ENCODE data around the gene KLHL36. TPM values are rescaled to one million over a fixed set of nuclear protein-coding genes. Genes with fewer than 3 reads are reported as not detected.

KLHL36 gene
- 76.6 and 92.3 TPM in 2 replicates for total RNA-seq (2014; rRNA removed; shearing (Covaris generic))

DNA sequence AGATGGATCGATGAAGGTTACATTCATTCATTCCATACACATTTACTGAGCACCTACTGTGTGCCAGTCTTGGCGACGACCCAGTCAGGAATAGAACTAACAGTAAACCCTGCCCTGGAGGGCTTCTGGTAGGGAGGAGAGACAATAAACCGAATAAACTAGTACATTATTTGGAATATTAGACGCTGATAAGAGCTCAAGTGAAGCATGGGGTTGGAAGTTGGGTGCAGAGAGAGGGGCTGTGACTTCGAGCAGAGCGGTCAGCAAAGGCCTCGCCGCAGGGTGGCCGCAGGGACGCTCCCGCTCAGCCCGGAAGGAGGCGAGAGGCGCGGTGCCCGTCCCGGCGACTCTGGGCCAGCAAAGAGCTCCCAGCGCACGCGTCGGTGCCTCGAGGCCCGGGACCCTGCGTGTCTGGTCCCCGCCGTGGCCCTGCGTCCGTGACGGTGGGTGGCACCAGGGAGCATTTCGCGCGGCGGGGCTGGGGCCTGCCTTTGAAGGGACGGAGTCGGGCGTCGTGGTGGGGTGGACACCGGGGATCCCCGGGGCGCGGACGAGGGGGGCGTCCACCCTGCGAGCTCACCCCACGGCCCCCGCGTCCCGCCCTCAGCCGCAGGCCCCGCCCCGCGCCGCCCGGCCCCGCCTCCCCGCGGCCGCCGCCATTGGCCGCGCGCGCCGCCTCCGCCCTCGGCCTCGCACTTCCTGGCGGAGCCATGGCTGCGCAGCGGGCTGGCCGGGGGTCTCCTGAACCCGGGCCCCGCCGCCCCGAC is at the start of gene KLHL36:
Gene KLHL36, plus strand, starts transcription at position 684 of the 767 bp plus-strand sequence. CDS start 2,357 bp downstream, outside the sequence.
- peak within 1 kb of the TSS; percentile 77 for H3K4me3 ChIP-seq (ENCODE audit: insufficient read depth, low read depth, low read length)
- DNase-seq: peak; percentile 97
- H3K36me3 ChIP-seq (replicated peaks; ENCODE audit: control insufficient read depth, insufficient read depth, low read length): peaks cover 2% of the 10 kb centered on the region; the same call in 1 of the 2 replicates
- peaks cover 5% of the 10 kb centered on the region for H3K27me3 ChIP-seq (ENCODE audit: control insufficient read depth, insufficient read depth, low read length)

DNA sequence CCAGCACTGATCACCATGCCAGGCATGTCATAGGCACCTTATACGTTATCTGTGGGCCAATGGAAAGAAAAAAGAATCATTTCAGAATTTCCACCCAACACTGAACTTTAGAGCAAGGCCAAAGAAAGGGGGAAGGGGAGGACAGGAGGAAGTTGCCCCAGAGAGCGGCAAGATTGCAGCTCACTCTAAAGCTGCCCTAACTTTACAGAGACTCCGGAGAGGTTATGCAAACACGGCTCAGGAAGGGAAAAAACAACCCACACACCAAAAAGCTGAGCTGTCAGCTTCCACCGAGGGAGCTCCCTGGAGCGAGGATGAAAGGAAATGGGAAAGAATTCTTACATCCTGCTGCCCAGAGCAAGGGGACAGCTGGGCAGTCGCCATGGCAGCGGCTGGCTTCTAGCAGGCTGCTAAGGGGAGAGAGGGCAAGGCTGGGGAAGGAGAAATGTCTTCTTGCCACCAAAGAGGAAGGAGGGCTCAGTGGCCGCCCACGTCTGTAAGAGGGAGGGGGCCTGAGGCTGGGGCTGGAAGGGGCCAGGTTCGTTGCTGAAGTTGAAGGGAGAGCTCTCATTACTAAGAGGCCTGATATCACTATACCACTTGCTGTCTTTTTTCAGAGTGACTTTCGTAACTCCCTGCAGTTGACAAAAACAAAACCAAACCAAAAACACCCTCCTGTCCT is 48.6 kb upstream of the KLHL36 start:
- peak; percentile 86 for DNase-seq
- no peak overlapping the region for H3K4me3 ChIP-seq (ENCODE audit: insufficient read depth, low read depth, low read length)

DNA sequence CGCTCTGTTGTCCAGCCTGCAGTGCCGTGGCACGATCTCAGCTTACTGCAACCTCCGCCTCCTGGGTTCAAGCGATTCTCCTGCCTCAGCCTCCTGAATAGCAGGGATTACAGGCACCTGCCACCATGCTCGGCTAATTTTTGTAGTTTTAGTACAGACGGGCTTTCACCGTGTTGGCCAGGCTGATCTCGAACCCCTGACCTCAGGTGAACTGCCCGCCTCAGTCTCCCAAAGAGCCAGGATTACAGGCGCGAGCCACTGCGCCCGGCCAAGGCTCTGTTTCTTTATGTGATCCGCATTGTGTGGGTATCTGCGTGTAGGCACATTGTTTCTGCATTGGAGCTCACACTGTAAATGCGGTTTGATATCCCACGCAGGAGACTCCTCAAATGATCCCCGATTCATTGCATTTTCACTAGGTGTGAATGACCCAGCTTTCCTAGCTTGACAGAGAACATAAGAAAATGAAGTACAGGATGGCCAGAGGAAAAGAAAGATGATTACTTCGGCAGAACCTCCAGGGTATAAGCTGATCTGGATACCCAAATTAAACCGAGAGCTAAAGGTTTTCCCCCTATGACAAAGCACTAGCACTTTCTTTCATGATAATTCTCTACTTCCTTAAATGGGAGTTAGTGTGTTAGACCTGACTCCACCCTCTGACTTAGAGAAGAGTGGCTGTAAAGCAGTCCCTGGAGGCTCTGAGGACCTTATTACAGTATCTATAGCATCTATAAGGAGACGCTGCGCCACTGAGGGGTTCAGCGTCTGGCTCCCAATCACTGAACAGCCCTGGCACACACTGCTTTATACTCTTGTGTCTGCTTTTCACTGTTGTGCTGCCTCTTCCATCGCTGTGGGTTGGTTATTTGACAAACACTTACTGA is 47.7 kb upstream of the KLHL36 start:
- no peak overlapping the region for H3K4me3 ChIP-seq (ENCODE audit: insufficient read depth, low read depth, low read length)
- H3K36me3 ChIP-seq (replicated peaks; ENCODE audit: control insufficient read depth, insufficient read depth, low read length): no peaks in the 10 kb centered on the region
- H3K27me3 ChIP-seq (ENCODE audit: control insufficient read depth, insufficient read depth, low read length): no peaks in the 10 kb centered on the region
- DNase-seq: no peak

More for the DNA sequence above, 48.6 kb upstream of the KLHL36 start:
- Histone ChIP-seq H3K36me3 (replicated peaks; ENCODE audit: control insufficient read depth, insufficient read depth, low read length) (no peaks in the 10 kb centered on the region; the same call in 1 of the 2 replicates), H3K27me3 (ENCODE audit: control insufficient read depth, insufficient read depth, low read length) (no peaks in the 10 kb centered on the region)

DNA sequence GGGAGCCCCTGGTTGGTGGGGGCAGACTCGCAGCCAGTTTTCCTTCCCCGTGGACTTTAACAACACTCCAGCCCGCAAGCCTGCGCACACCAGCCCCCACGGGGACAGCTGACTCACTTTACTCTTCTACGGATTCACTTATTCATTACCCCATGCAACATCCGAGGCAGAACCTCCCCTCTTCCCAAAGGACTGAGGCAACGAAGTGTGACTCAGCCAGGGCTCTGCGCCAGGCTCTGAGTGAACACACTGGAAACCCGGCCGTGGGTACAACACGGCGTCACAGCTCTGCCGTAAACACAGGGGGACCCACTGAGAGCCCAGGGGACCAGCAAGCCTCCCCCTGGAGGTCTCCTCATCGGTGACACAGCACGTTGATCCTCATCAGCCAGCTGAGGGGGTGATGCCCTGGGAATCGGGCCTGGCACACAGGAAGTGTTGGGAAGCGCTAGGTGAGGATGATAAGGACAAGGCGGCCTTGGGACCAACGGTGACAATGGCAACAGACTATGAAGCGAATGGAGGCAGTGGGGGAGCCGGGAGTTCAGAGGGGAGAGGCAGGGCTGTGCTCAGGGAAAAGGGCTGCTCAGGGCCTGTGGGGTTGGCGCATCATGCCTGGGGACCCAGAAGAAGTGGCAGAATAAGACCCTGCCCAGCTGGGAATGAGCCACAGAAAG is 45.0 kb upstream of the KLHL36 start:
- Histone ChIP-seq H3K4me3 (ENCODE audit: insufficient read depth, low read depth, low read length) (no peak overlapping the region), H3K36me3 (replicated peaks; ENCODE audit: control insufficient read depth, insufficient read depth, low read length) (no peaks in the 10 kb centered on the region; the same call in 1 of the 2 replicates), H3K27me3 (ENCODE audit: control insufficient read depth, insufficient read depth, low read length) (no peaks in the 10 kb centered on the region)
- no peak for DNase-seq

GRCh38 chr16:84603940-84604339 is 44.4 kb upstream of the KLHL36 start:
- Histone ChIP-seq H3K36me3 (replicated peaks; ENCODE audit: control insufficient read depth, insufficient read depth, low read length) (no peaks in the 10 kb centered on the region; the same call in 1 of the 2 replicates), H3K27me3 (ENCODE audit: control insufficient read depth, insufficient read depth, low read length) (no peaks in the 10 kb centered on the region), H3K4me3 (ENCODE audit: insufficient read depth, low read depth, low read length) (no peak overlapping the region)
- DNase-seq: peak; percentile 56

DNA sequence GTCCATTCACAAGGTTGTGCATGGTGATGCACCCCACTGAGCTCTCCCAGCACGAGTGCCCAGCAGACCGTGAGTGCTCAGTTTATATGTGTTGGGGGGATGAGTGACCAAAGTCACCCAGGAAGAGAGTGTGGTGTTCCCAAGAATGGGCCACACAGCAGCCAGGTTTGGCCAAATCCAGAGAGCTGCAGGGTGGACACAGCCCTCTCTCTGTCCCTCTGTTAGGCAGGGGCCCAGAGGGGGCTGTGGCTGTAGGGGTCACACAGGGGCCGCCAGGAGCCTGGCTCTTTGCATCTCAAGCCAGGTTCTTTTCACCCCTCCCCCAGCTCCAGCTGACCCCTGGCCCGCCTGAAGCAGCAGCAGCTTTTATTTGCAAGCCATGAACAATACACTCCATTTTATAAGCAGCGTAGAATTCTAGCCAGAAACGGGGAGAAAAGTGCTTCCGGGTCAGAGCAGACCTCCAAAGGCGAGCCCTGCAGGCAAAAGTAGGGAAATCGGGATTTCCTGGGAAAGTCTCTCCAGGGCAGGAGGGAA is 43.8 kb upstream of the KLHL36 start:
- Histone ChIP-seq H3K27me3 (ENCODE audit: control insufficient read depth, insufficient read depth, low read length) (no peaks in the 10 kb centered on the region), H3K4me3 (ENCODE audit: insufficient read depth, low read depth, low read length) (no peak overlapping the region), H3K36me3 (replicated peaks; ENCODE audit: control insufficient read depth, insufficient read depth, low read length) (no peaks in the 10 kb centered on the region; the same call in none of the 2 replicates)
- peak; percentile 68 for DNase-seq

GRCh38 chr16:84605339-84605848 is 42.9 kb upstream of the KLHL36 start:
- H3K27me3 ChIP-seq (ENCODE audit: control insufficient read depth, insufficient read depth, low read length): no peaks in the 10 kb centered on the region
- no peak for DNase-seq
- no peak overlapping the region for H3K4me3 ChIP-seq (ENCODE audit: insufficient read depth, low read depth, low read length)
- no peaks in the 10 kb centered on the region; the same call in none of the 2 replicates for H3K36me3 ChIP-seq (replicated peaks; ENCODE audit: control insufficient read depth, insufficient read depth, low read length)

- no peak for DNase-seq
- no peak overlapping the region for H3K4me3 ChIP-seq (ENCODE audit: insufficient read depth, low read depth, low read length)
- H3K27me3 ChIP-seq (ENCODE audit: control insufficient read depth, insufficient read depth, low read length): no peaks in the 10 kb centered on the region
- no peaks in the 10 kb centered on the region; the same call in none of the 2 replicates for H3K36me3 ChIP-seq (replicated peaks; ENCODE audit: control insufficient read depth, insufficient read depth, low read length)
Measured at GRCh38 chr16:84606081-84606875, 42.0 kb upstream of the KLHL36 start.

- no peak for DNase-seq
- Histone ChIP-seq H3K36me3 (replicated peaks; ENCODE audit: control insufficient read depth, insufficient read depth, low read length) (no peaks in the 10 kb centered on the region; the same call in none of the 2 replicates), H3K27me3 (ENCODE audit: control insufficient read depth, insufficient read depth, low read length) (no peaks in the 10 kb centered on the region), H3K4me3 (ENCODE audit: insufficient read depth, low read depth, low read length) (no peak overlapping the region)
Measured at GRCh38 chr16:84607061-84607460, 41.2 kb upstream of the KLHL36 start.

DNA sequence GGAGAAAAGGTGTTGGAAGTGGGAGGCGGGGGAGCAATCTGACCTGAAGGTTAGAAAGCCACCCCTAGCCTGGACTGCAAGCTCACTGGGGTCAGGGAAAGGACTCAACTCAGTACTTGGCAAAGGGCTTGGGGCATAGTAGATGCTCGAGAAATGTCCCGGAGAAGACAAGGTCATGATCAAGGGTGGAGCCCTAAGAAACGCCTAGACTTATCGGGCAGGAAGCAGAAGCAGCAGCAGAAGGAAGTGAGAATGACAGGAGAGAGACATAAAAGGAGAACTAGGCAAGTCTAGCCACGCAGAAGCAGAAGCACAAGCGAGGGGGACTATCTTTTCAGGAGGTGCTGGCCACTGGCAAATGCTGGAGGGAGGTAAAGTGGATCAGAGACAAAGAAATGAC is 40.6 kb upstream of the KLHL36 start:
- Histone ChIP-seq H3K4me3 (ENCODE audit: insufficient read depth, low read depth, low read length) (no peak overlapping the region), H3K36me3 (replicated peaks; ENCODE audit: control insufficient read depth, insufficient read depth, low read length) (no peaks in the 10 kb centered on the region; the same call in none of the 2 replicates), H3K27me3 (ENCODE audit: control insufficient read depth, insufficient read depth, low read length) (no peaks in the 10 kb centered on the region)
- DNase-seq: no peak

GRCh38 chr16:84608282-84608681 is 40.0 kb upstream of the KLHL36 start:
- H3K36me3 ChIP-seq (replicated peaks; ENCODE audit: control insufficient read depth, insufficient read depth, low read length): no peaks in the 10 kb centered on the region; the same call in none of the 2 replicates
- DNase-seq: no peak
- no peak overlapping the region for H3K4me3 ChIP-seq (ENCODE audit: insufficient read depth, low read depth, low read length)
- H3K27me3 ChIP-seq (ENCODE audit: control insufficient read depth, insufficient read depth, low read length): no peaks in the 10 kb centered on the region

- no peaks in the 10 kb centered on the region for H3K27me3 ChIP-seq (ENCODE audit: control insufficient read depth, insufficient read depth, low read length)
- no peak for DNase-seq
- H3K36me3 ChIP-seq (replicated peaks; ENCODE audit: control insufficient read depth, insufficient read depth, low read length): no peaks in the 10 kb centered on the region; the same call in none of the 2 replicates
- H3K4me3 ChIP-seq (ENCODE audit: insufficient read depth, low read depth, low read length): no peak overlapping the region
Measured at GRCh38 chr16:84609563-84610177, 38.6 kb upstream of the KLHL36 start.
